ENCODE results near the gene RAET1L. TPM values are rescaled to one million over a fixed set of nuclear protein-coding genes. Genes with fewer than 3 reads are reported as not detected.

The RAET1L gene
- total and polyA plus RNA-seq, 2 of the 4 experiments (the other 2 are of a cell fraction) = not detected

DNA sequence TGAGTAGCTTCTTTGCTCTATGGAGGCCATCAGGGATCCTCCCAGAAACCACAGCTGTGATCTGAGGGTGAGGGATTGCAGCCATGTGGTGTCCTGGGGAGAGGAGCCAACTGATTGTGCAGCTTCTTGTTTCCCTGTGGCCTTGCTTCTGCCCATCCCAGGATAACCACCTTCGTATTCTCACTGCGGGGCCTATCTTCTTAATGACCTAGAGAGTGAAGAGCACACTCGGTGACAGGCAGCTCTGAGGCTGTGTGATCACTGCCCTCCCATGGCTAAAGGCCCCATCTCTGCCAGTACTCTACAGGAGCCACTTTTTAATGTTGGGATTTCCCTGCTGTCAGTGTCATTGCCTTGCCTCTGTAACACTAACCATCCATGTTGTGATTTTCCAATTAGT lies 5.3 kb upstream of the RAET1L start:
- Histone ChIP-seq H3K27me3 (ENCODE audit: control insufficient read depth, insufficient read depth, low read length) (peaks cover 82% of the 10 kb centered on the region), H3K4me2 (ENCODE audit: low read depth, low read length) (no peak overlapping the region), H4K5ac (ENCODE audit: low read depth, low read length) (no peak overlapping the region), H3K9me1 (ENCODE audit: insufficient read depth, low read length) (no peaks in the 10 kb centered on the region), H3K4ac (ENCODE audit: low read depth, low read length) (no peak overlapping the region), H4K8ac (ENCODE audit: low read depth in 2 of 2, low read length in 2 of 2) (no peak overlapping the region), H3K18ac (ENCODE audit: low read depth, low read length) (no peak overlapping the region), H3K14ac (replicated peaks; ENCODE audit: low read depth, low read length) (no peak overlapping the region), H4K20me1 (ENCODE audit: insufficient read depth, low read length) (no peaks in the 10 kb centered on the region), H3K4me3 (ENCODE audit: insufficient read depth, low read depth, low read length) (no peak overlapping the region), H3K4me1 (ENCODE audit: control insufficient read depth, insufficient read depth, low read length) (no peaks in the 10 kb centered on the region), H3K56ac (ENCODE audit: extremely low read depth, insufficient read depth, low read length) (no peak overlapping the region), H3K36me3 (ENCODE audit: control insufficient read depth, insufficient read depth, low read length) (no peaks in the 10 kb centered on the region), H3K9me3 (ENCODE audit: control insufficient read depth, insufficient read depth, low read length) (0 out of 2 replicates have a peak, but pooled peaks cover 2% of the 10 kb centered on the region), H2BK5ac (ENCODE audit: low read depth, low read length, poor library complexity, severe bottlenecking) (no peak overlapping the region), H2AK5ac (ENCODE audit: low read depth, low read length) (no peak overlapping the region), H2AK9ac (replicated peaks; ENCODE audit: low read depth, low read length, poor library complexity) (no peak overlapping the region), H4K91ac (ENCODE audit: insufficient read depth, low read depth, low read length) (no peak overlapping the region), H3K9ac (ENCODE audit: low read depth, low read length) (no peak overlapping the region), H3K23ac (ENCODE audit: low read depth, low read length) (no peak overlapping the region), H2BK15ac (ENCODE audit: low read depth, low read length) (no peak overlapping the region), H3K27ac (ENCODE audit: insufficient read depth, low read length) (no peak overlapping the region), H2BK120ac (ENCODE audit: low read depth, low read length) (no peak overlapping the region), H2BK20ac (ENCODE audit: low read depth, low read length) (no peak overlapping the region), H2AFZ (replicated peaks; ENCODE audit: low read length, poor library complexity) (no peak overlapping the region), H3K79me1 (ENCODE audit: low read depth in 1 of 2, low read length in 2 of 2) (no peaks in the 10 kb centered on the region)
- no peak for DNase-seq
- in situ Hi-C loops (cut with MboI; ENCODE audit: low sequenced_read_pairs) (no loop called here), dilution Hi-C loops (cut with HindIII; ENCODE audit: low sequenced_read_pairs, unreplicated experiment) (no loop called here), intact Hi-C loops (cut with micrococcal nuclease) (no loop called here)
- ChIA-PET POLR2A (ENCODE audit: unreplicated experiment) (no interaction called here), CTCF (no interaction called here)
- no peak for ATAC-seq (ENCODE audit: low read depth)
- no peak for TF ChIP-seq SMC3 (IDR thresholded peaks at IDR 0.05; ENCODE audit: low read depth, low read length)
- no peak for TF ChIP-seq POLR2A (IDR thresholded peaks at IDR 0.05; ENCODE audit: low read depth, low read length)
- no peak for TF ChIP-seq CEBPB (IDR thresholded peaks at IDR 0.05; ENCODE audit: low read depth, low read length)
- no peak for TF ChIP-seq MAFK (IDR thresholded peaks at IDR 0.05; ENCODE audit: low read depth, low read length)
- TF ChIP-seq, protein P1, sequence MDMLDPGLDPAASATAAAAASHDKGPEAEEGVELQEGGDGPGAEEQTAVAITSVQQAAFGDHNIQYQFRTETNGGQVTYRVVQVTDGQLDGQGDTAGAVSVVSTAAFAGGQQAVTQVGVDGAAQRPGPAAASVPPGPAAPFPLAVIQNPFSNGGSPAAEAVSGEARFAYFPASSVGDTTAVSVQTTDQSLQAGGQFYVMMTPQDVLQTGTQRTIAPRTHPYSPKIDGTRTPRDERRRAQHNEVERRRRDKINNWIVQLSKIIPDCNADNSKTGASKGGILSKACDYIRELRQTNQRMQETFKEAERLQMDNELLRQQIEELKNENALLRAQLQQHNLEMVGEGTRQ (IDR thresholded peaks at IDR 0.05; ENCODE audit: low read depth, low read length) = no peak
- no CpG with 5 or more reads among the region's 3 CpGs for WGBS, 2 experiments (ENCODE audit: extremely low coverage in 2 of 2, insufficient read length in 1 of 2)
- no TSS peak for BruUV-seq (replicated peaks)

All from IMR-90 (cell line).